ENCODE data around the gene ANKRD23. TPM values are rescaled to one million over a fixed set of nuclear protein-coding genes. Genes with fewer than 3 reads are reported as not detected.

Gene ANKRD23
- polyA plus RNA-seq, 1 donor from 2014 or later, result 12.1 TPM

GRCh38 chr2:96846825-96847224 is 3.0 kb upstream of the ANKRD23 start:
- TF ChIP-seq MXI1 (conservative IDR thresholded peaks at IDR 0.05; ENCODE audit: poor library complexity, severe bottlenecking) (no peak), TAF1 (IDR thresholded peaks at IDR 0.05; ENCODE audit: low read depth) (no peak), EZH2 (IDR thresholded peaks at IDR 0.05; ENCODE audit: borderline replicate concordance, insufficient read depth, low read length, poor library complexity, severe bottlenecking) (no peak), EP300 (conservative IDR thresholded peaks at IDR 0.05; ENCODE audit: poor library complexity, severe bottlenecking) (no peak), POLR2AphosphoS5 (IDR thresholded peaks at IDR 0.05) (no peak), CTCF (IDR thresholded peaks at IDR 0.05; ENCODE audit: poor library complexity, severe bottlenecking) (no peak), REST (IDR thresholded peaks at IDR 0.05; ENCODE audit: borderline replicate concordance) (no peak), SMC3 (conservative IDR thresholded peaks at IDR 0.05; ENCODE audit: poor library complexity) (no peak), RAD21 (conservative IDR thresholded peaks at IDR 0.05) (no peak)
- Histone ChIP-seq H3K36me3 (ENCODE audit: insufficient read depth, low read length) (peaks cover 8% of the 10 kb centered on the region), H3K27me3 (ENCODE audit: insufficient read depth, low read depth, low read length) (no peaks in the 10 kb centered on the region), H4K20me1 (ENCODE audit: insufficient read depth) (no peaks in the 10 kb centered on the region), H3F3A (ENCODE audit: insufficient read depth, low read length, poor library complexity, severe bottlenecking) (no peaks in the 10 kb centered on the region), H3K9me3 (ENCODE audit: low read length) (no peaks in the 10 kb centered on the region), H3K9me2 (ENCODE audit: insufficient read depth, low read length) (no peaks in the 10 kb centered on the region), H3K27ac (ENCODE audit: low read length) (no peak overlapping the region), H3K79me2 (replicated peaks; ENCODE audit: insufficient read depth, low read length) (no peaks in the 10 kb centered on the region), H3K4me2 (ENCODE audit: low read length) (no peak overlapping the region), H2AFZ (ENCODE audit: low read depth, low read length) (no peak overlapping the region), H3K9ac (ENCODE audit: low read length) (no peak overlapping the region), H3K4me3 (ENCODE audit: low read length) (no peak overlapping the region)

GRCh38 chr2:96844405-96844808 is 586 bp upstream of the ANKRD23 start:
- no peaks in the 10 kb centered on the region for H3F3A ChIP-seq (ENCODE audit: insufficient read depth, low read length, poor library complexity, severe bottlenecking)
- no peak overlapping the region for H2AFZ ChIP-seq (ENCODE audit: low read depth, low read length)
- no peaks in the 10 kb centered on the region for H3K27me3 ChIP-seq (ENCODE audit: insufficient read depth, low read depth, low read length)
- no peaks in the 10 kb centered on the region for H3K9me2 ChIP-seq (ENCODE audit: insufficient read depth, low read length)
- no peak overlapping the region for H3K4me3 ChIP-seq (ENCODE audit: low read length)
- no peaks in the 10 kb centered on the region for H4K20me1 ChIP-seq (ENCODE audit: insufficient read depth)
- H3K4me2 ChIP-seq (ENCODE audit: low read length), result no peak overlapping the region
- no peaks in the 10 kb centered on the region for H3K79me2 ChIP-seq (replicated peaks; ENCODE audit: insufficient read depth, low read length)
- H3K9ac ChIP-seq (ENCODE audit: low read length), result no peak overlapping the region
- H3K27ac ChIP-seq (ENCODE audit: low read length), result no peak overlapping the region
- no peaks in the 10 kb centered on the region for H3K9me3 ChIP-seq (ENCODE audit: low read length)
- H3K36me3 ChIP-seq (ENCODE audit: insufficient read depth, low read length), result peaks cover 4% of the 10 kb centered on the region
- no peak for TF ChIP-seq TAF1 (IDR thresholded peaks at IDR 0.05; ENCODE audit: low read depth)
- no peak for TF ChIP-seq SMC3 (conservative IDR thresholded peaks at IDR 0.05; ENCODE audit: poor library complexity)

GRCh38 chr2:96842600-96842999 is 1.2 kb downstream of the ANKRD23 start:
- peaks cover 3% of the 10 kb centered on the region for H3K36me3 ChIP-seq (ENCODE audit: insufficient read depth, low read length)
- H2AFZ ChIP-seq (ENCODE audit: low read depth, low read length), result no peak overlapping the region
- TF ChIP-seq CTCF (IDR thresholded peaks at IDR 0.05; ENCODE audit: poor library complexity, severe bottlenecking) (no peak), REST (IDR thresholded peaks at IDR 0.05; ENCODE audit: borderline replicate concordance) (no peak), EP300 (conservative IDR thresholded peaks at IDR 0.05; ENCODE audit: poor library complexity, severe bottlenecking) (no peak), MXI1 (conservative IDR thresholded peaks at IDR 0.05; ENCODE audit: poor library complexity, severe bottlenecking) (no peak), EZH2 (IDR thresholded peaks at IDR 0.05; ENCODE audit: borderline replicate concordance, insufficient read depth, low read length, poor library complexity, severe bottlenecking) (no peak), SMC3 (conservative IDR thresholded peaks at IDR 0.05; ENCODE audit: poor library complexity) (no peak), TAF1 (IDR thresholded peaks at IDR 0.05; ENCODE audit: low read depth) (no peak), RAD21 (conservative IDR thresholded peaks at IDR 0.05) (no peak), POLR2AphosphoS5 (IDR thresholded peaks at IDR 0.05) (no peak)

More at GRCh38 chr2:96842600-96842999, 1.2 kb downstream of the ANKRD23 start:
- H3K4me2 ChIP-seq (ENCODE audit: low read length), result no peak overlapping the region
- H3K27me3 ChIP-seq (ENCODE audit: insufficient read depth, low read depth, low read length), result no peaks in the 10 kb centered on the region
- no peaks in the 10 kb centered on the region for H3K9me3 ChIP-seq (ENCODE audit: low read length)
- H4K20me1 ChIP-seq (ENCODE audit: insufficient read depth), result no peaks in the 10 kb centered on the region
- no peak overlapping the region for H3K9ac ChIP-seq (ENCODE audit: low read length)
- no peak overlapping the region for H3K4me3 ChIP-seq (ENCODE audit: low read length)
- H3F3A ChIP-seq (ENCODE audit: insufficient read depth, low read length, poor library complexity, severe bottlenecking), result no peaks in the 10 kb centered on the region
- no peaks in the 10 kb centered on the region for H3K79me2 ChIP-seq (replicated peaks; ENCODE audit: insufficient read depth, low read length)
- no peaks in the 10 kb centered on the region for H3K9me2 ChIP-seq (ENCODE audit: insufficient read depth, low read length)
- H3K27ac ChIP-seq (ENCODE audit: low read length), result no peak overlapping the region
